Neural progenitor cell (in vitro differentiated cells): ENCODE results near the gene GZMA. TPM values are rescaled to one million over a fixed set of nuclear protein-coding genes. Genes with fewer than 3 reads are reported as not detected.
"Not testable (repeated sequence)": the region's sequence is repeated elsewhere in the genome, so short reads cannot be mapped to it uniquely, and the experiment has no call there.

Experiments
- DNase-seq: peaks from one replicate; pipeline ENCODE4 v3.0.0-alpha.2; 2016; ENCODE audit warnings: low spot score
- H2AFZ ChIP-seq: fragments of 200-600 bp; sonication (generic); replicated peaks from 2 replicates; pipeline ENCODE4 v1.6.1; 2016; ENCODE audit warnings: antibody characterized with exemption
- H3F3A ChIP-seq: fragments of 200-600 bp; sonication (generic); 2 replicates; pipeline ENCODE4 v1.6.1; 2016; ENCODE audit warnings: antibody characterized with exemption, low read depth
- H3K27ac ChIP-seq: fragments of 200-600 bp; sonication (generic); 2 replicates; pipeline ENCODE4 v1.5.1; 2016; ENCODE audit warnings: mild to moderate bottlenecking
- H3K27me3 ChIP-seq: fragments of 200-600 bp; sonication (generic); 2 replicates; pipeline ENCODE4 v1.6.1; 2016; ENCODE audit warnings: mild to moderate bottlenecking, moderate library complexity
- H3K36me3 ChIP-seq: fragments of 200-600 bp; sonication (generic); 2 replicates; pipeline ENCODE4 v1.5.1; 2016
- H3K4me1 ChIP-seq: fragments of 200-600 bp; sonication (generic); 2 replicates; pipeline ENCODE4 v1.6.1; 2016; ENCODE audit warnings: mixed run types
- H3K4me2 ChIP-seq: fragments of 200-600 bp; sonication (generic); 2 replicates; pipeline ENCODE4 v1.6.1; 2016
- H3K4me3 ChIP-seq: fragments of 200-600 bp; sonication (generic); 2 replicates; pipeline ENCODE4 v1.5.1; 2016
- H3K79me2 ChIP-seq: fragments of 200-600 bp; sonication (generic); 2 replicates; pipeline ENCODE4 v1.6.1; 2016; ENCODE audit warnings: low read depth
- H3K9ac ChIP-seq: fragments of 200-600 bp; sonication (generic); 2 replicates; pipeline ENCODE4 v1.6.1; 2016
- H3K9me3 ChIP-seq: fragments of 200-600 bp; sonication (generic); 2 replicates; pipeline ENCODE4 v1.5.1; 2016; ENCODE audit warnings: low read depth
- H4K20me1 ChIP-seq: fragments of 200-600 bp; sonication (generic); 2 replicates; pipeline ENCODE4 v1.6.1; 2016; ENCODE audit warnings: low read depth
- H3K27ac Mint-ChIP-seq: 3 replicates; pipeline ENCODE4 v1.8.0; 2021; ENCODE audit warnings: mixed read lengths
- H3K27me3 Mint-ChIP-seq: 2 replicates; pipeline ENCODE4 v1.8.0; 2022; ENCODE audit warnings: low read depth, mild to moderate bottlenecking, inconsistent platforms, moderate library complexity, mixed read lengths; ENCODE audit not compliant: insufficient read depth
- H3K36me3 Mint-ChIP-seq: 3 replicates; pipeline ENCODE4 v1.8.0; 2021; ENCODE audit warnings: mixed read lengths
- H3K4me1 Mint-ChIP-seq: 3 replicates; pipeline ENCODE4 v1.8.0; 2021; ENCODE audit warnings: mixed read lengths
- H3K4me3 Mint-ChIP-seq: 3 replicates; pipeline ENCODE4 v1.8.0; 2021; ENCODE audit warnings: mild to moderate bottlenecking, moderate library complexity, mixed read lengths
- H3K9me3 Mint-ChIP-seq: 3 replicates; pipeline ENCODE4 v1.8.0; 2020; ENCODE audit warnings: mixed read lengths
- EZH2 ChIP-seq: fragments of 200-600 bp; sonication (generic); IDR thresholded peaks from 2 replicates; pipeline ENCODE4 v1.6.1; 2017; ENCODE audit warnings: antibody characterized with exemption, mild to moderate bottlenecking, moderate library complexity
- EZH2phosphoT487 ChIP-seq: fragments of 200-600 bp; sonication (generic); IDR thresholded peaks from 2 replicates; pipeline ENCODE4 v1.6.1; 2017; ENCODE audit warnings: antibody characterized with exemption
- total RNA-seq: library from RNA; depleted of rRNA; stranded (reverse); fragments of >200 nt; gene quantifications from 2 replicates; pipeline ENCODE4 v1.2.3, GENCODE V29; 2015; ENCODE audit warnings: low replicate concordance
- TF ChIP-seq, protein P1 (sequence below): fragments of 200-600 bp; sonication (generic); IDR thresholded peaks from 2 replicates; pipeline ENCODE4 v1.5.1; 2017; ENCODE audit warnings: antibody characterized with exemption, mild to moderate bottlenecking

Gene GZMA
- total RNA-seq, 1 donor from 2014 or later = not detected

GRCh38 chr5:55073211-55073610, 29.2 kb upstream of the GZMA start:
- H3K27ac Mint-ChIP-seq = no peak overlapping the region
- no peaks in the 10 kb centered on the region for H3K79me2 ChIP-seq
- no peaks in the 10 kb centered on the region for H3K36me3 Mint-ChIP-seq
- H3K27me3 ChIP-seq = no peaks in the 10 kb centered on the region
- H3K9me3 ChIP-seq = no peaks in the 10 kb centered on the region
- peaks cover 6% of the 10 kb centered on the region for H3K9me3 Mint-ChIP-seq
- H2AFZ ChIP-seq = no peak overlapping the region
- H3K4me1 ChIP-seq = peaks cover 7% of the 10 kb centered on the region
- H3K4me3 ChIP-seq = no peak overlapping the region
- H3K9ac ChIP-seq = no peak overlapping the region
- H4K20me1 ChIP-seq = no peaks in the 10 kb centered on the region
- no peak overlapping the region for H3K4me3 Mint-ChIP-seq
- DNase-seq = no peak
- H3K27me3 Mint-ChIP-seq = peaks cover 4% of the 10 kb centered on the region
- H3K36me3 ChIP-seq = no peaks in the 10 kb centered on the region
- no peak overlapping the region for H3K27ac ChIP-seq
- TF ChIP-seq, protein P1, sequence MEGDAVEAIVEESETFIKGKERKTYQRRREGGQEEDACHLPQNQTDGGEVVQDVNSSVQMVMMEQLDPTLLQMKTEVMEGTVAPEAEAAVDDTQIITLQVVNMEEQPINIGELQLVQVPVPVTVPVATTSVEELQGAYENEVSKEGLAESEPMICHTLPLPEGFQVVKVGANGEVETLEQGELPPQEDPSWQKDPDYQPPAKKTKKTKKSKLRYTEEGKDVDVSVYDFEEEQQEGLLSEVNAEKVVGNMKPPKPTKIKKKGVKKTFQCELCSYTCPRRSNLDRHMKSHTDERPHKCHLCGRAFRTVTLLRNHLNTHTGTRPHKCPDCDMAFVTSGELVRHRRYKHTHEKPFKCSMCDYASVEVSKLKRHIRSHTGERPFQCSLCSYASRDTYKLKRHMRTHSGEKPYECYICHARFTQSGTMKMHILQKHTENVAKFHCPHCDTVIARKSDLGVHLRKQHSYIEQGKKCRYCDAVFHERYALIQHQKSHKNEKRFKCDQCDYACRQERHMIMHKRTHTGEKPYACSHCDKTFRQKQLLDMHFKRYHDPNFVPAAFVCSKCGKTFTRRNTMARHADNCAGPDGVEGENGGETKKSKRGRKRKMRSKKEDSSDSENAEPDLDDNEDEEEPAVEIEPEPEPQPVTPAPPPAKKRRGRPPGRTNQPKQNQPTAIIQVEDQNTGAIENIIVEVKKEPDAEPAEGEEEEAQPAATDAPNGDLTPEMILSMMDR = no peak
- no peak for TF ChIP-seq EZH2
- H3K4me2 ChIP-seq = no peak overlapping the region
- no peaks in the 10 kb centered on the region for H3F3A ChIP-seq
- H3K4me1 Mint-ChIP-seq = peaks cover 3% of the 10 kb centered on the region

- H3K27me3 Mint-ChIP-seq = peaks cover 2% of the 10 kb centered on the region
- H3K27ac ChIP-seq = no peak overlapping the region
- H3K4me2 ChIP-seq = no peak overlapping the region
- no peak overlapping the region for H3K9ac ChIP-seq
- no peaks in the 10 kb centered on the region for H3K27me3 ChIP-seq
- H3K4me1 ChIP-seq = no peaks in the 10 kb centered on the region
- H3K4me3 Mint-ChIP-seq = no peak overlapping the region
- peaks cover 5% of the 10 kb centered on the region for H3K9me3 ChIP-seq
- TF ChIP-seq EZH2phosphoT487 (no peak), EZH2 (no peak)
- TF ChIP-seq, protein P1 = no peak
- H3K27ac Mint-ChIP-seq = no peak overlapping the region
- no peaks in the 10 kb centered on the region for H4K20me1 ChIP-seq
- peaks cover 6% of the 10 kb centered on the region for H3K36me3 ChIP-seq
- H2AFZ ChIP-seq = no peak overlapping the region
- H3K4me3 ChIP-seq = no peak overlapping the region
- peaks cover 5% of the 10 kb centered on the region for H3K36me3 Mint-ChIP-seq
- H3K9me3 Mint-ChIP-seq = peaks cover 43% of the 10 kb centered on the region
- DNase-seq = no peak
- no peaks in the 10 kb centered on the region for H3K4me1 Mint-ChIP-seq
- H3K79me2 ChIP-seq = no peaks in the 10 kb centered on the region
- no peaks in the 10 kb centered on the region for H3F3A ChIP-seq
These were observed 20.9 kb upstream of the GZMA start for GRCh38 chr5:55081541-55081940.

DNA sequence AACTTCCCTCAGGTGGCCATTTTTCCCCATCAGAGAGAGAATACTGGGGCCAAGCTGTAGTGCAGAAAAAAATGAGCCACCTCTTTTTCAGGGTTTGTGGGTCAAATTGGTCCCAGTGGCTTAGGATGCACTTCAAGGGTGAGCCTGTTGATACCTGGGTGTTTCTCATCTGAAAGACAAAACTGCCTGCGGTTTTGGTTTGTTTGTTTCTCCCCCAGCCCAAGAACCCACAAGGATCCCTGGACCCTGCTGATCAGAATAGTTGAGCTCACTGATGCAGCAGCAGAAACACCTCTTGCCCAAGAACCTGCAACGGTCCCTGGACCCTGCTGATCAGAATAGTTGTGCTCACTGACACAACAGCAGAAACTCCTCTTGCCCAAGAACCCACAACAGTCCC, 13.1 kb upstream of the GZMA start:
- not testable (repeated sequence) for H2AFZ ChIP-seq, H3K27ac Mint-ChIP-seq, H3K9ac ChIP-seq, H3K27me3 Mint-ChIP-seq, H3F3A ChIP-seq, H3K9me3 ChIP-seq, H3K9me3 Mint-ChIP-seq, H3K36me3 Mint-ChIP-seq, H3K36me3 ChIP-seq, DNase-seq, H3K27ac ChIP-seq, H4K20me1 ChIP-seq, H3K4me3 Mint-ChIP-seq, H3K27me3 ChIP-seq, H3K4me3 ChIP-seq, H3K79me2 ChIP-seq, H3K4me1 Mint-ChIP-seq, H3K4me1 ChIP-seq, H3K4me2 ChIP-seq

GRCh38 chr5:55091011-55091410, 11.4 kb upstream of the GZMA start:
- H3K9me3 ChIP-seq, H3K36me3 ChIP-seq, H4K20me1 ChIP-seq, H2AFZ ChIP-seq, H3K27ac Mint-ChIP-seq, H3K4me3 Mint-ChIP-seq, H3K4me1 ChIP-seq, H3K27me3 ChIP-seq, DNase-seq, H3K9ac ChIP-seq, H3K36me3 Mint-ChIP-seq, H3K4me2 ChIP-seq, H3K4me3 ChIP-seq, H3K27ac ChIP-seq, H3K79me2 ChIP-seq, H3F3A ChIP-seq, H3K4me1 Mint-ChIP-seq, H3K9me3 Mint-ChIP-seq: not testable (repeated sequence)
- H3K27me3 Mint-ChIP-seq = peaks cover 11% of the 10 kb centered on the region
